Limb (tissue), 2 donors: ENCODE data around the gene ZNF346.
A peak's percentile ranks its signal among the peaks of the same experiment; 100 is the strongest.
"Not testable (repeated sequence)": the region's sequence is repeated elsewhere in the genome, so short reads cannot be mapped to it uniquely, and the experiment has no call there.

ENCODE experiments used
- DNase-seq, 2 donors: peaks; one replicate each; pipeline ENCODE4 v3.0.0-alpha.2; 2016; ENCODE audit errors: extremely low spot score in 2 of 2

ZNF346 gene

GRCh38 chr5:177022386-177023302 is at the start of gene ZNF346:
TSS of gene ZNF346 (plus strand) at chr5:177022696. CDS start at chr5:177022739, 43 bp downstream.
- DNase-seq, result peak; percentile 92 to 93

GRCh38 chr5:176979669-176980068 is 42.8 kb upstream of the ZNF346 start:
- DNase-seq, result no peak

- DNase-seq, result no peak
Measured at GRCh38 chr5:176980818-176981217, 41.7 kb upstream of the ZNF346 start.

- not testable (repeated sequence) for DNase-seq
Measured at GRCh38 chr5:176983112-176983511, 39.4 kb upstream of the ZNF346 start.

GRCh38 chr5:176983593-176983992 is 38.9 kb upstream of the ZNF346 start:
- not testable (repeated sequence) for DNase-seq

- DNase-seq, result not testable (repeated sequence)
Measured at GRCh38 chr5:176984176-176984575, 38.3 kb upstream of the ZNF346 start.

GRCh38 chr5:176985516-176985915 is 37.0 kb upstream of the ZNF346 start:
- no peak for DNase-seq

- no peak for DNase-seq
Measured at GRCh38 chr5:176986280-176986679, 36.2 kb upstream of the ZNF346 start.

GRCh38 chr5:176987583-176987982 is 34.9 kb upstream of the ZNF346 start:
- no peak for DNase-seq

GRCh38 chr5:176993081-176993480 is 29.4 kb upstream of the ZNF346 start:
- not testable (repeated sequence) for DNase-seq

- DNase-seq, result no peak
Measured at GRCh38 chr5:176994460-176995121, 27.9 kb upstream of the ZNF346 start.

GRCh38 chr5:176995122-176995490 is 27.4 kb upstream of the ZNF346 start:
- no peak for DNase-seq

- no peak for DNase-seq
Measured at GRCh38 chr5:176995896-176996767, 26.4 kb upstream of the ZNF346 start.

- no peak for DNase-seq
Measured at GRCh38 chr5:176996780-176997179, 25.7 kb upstream of the ZNF346 start.

- DNase-seq, result no peak
Measured at GRCh38 chr5:176998828-176999227, 23.7 kb upstream of the ZNF346 start.

GRCh38 chr5:176999526-176999925 is 23.0 kb upstream of the ZNF346 start:
- not testable (repeated sequence) for DNase-seq

GRCh38 chr5:177003649-177004048 is 18.8 kb upstream of the ZNF346 start:
- DNase-seq, result no peak

- no peak for DNase-seq
Measured at GRCh38 chr5:177004961-177005360, 17.5 kb upstream of the ZNF346 start.

- peak; percentile 55 to 79 for DNase-seq
Measured at GRCh38 chr5:177005619-177006264, 16.8 kb upstream of the ZNF346 start.

- peak; percentile 90 to 98 for DNase-seq
Measured at GRCh38 chr5:177006265-177006972, 16.1 kb upstream of the ZNF346 start, which contains the start of gene UIMC1. TSS of gene UIMC1 (minus strand) at chr5:177006779. CDS start at chr5:176982615, 24,164 bp downstream.
